ENCODE measurements around the gene CACNA1I. TPM values are rescaled to one million over a fixed set of nuclear protein-coding genes. Genes with fewer than 3 reads are reported as not detected.

CACNA1I gene
- total RNA-seq, 1 donor from 2014 or later, result not detected

GRCh38 chr22:39532215-39533073 is 38.1 kb upstream of the CACNA1I start, which contains the start of gene RPS19BP1:
RPS19BP1 (minus strand) TSS chr22:39532748; CDS start chr22:39532738, 10 bp downstream.
- Histone ChIP-seq H3K4me3 (peak within 1 kb of the TSS; percentile 89 to 95), H3K4me1 (peaks cover 16 to 42% of the 10 kb centered on the region in 2 donors), H3K36me3 (peaks cover 7 to 11% of the 10 kb centered on the region in 2 donors), H3K27me3 (no peaks in the 10 kb centered on the region), H3K27ac (peak within 1 kb of the TSS; percentile 85 to 91), H3K9me3 (no peaks in the 10 kb centered on the region)
- peak; percentile 99 to 100 for DNase-seq (ENCODE audit: low spot score in 2 of 2)
- intact Hi-C loops (cut with DNase I), result loop anchor here (1.0 to 5.0 kb wide), 9 partner anchors 12 to 1970 kb away; partner anchors contain the start of genes ADSL, ATF4, CBX7 and CDC42EP1
- TF ChIP-seq, protein P1, sequence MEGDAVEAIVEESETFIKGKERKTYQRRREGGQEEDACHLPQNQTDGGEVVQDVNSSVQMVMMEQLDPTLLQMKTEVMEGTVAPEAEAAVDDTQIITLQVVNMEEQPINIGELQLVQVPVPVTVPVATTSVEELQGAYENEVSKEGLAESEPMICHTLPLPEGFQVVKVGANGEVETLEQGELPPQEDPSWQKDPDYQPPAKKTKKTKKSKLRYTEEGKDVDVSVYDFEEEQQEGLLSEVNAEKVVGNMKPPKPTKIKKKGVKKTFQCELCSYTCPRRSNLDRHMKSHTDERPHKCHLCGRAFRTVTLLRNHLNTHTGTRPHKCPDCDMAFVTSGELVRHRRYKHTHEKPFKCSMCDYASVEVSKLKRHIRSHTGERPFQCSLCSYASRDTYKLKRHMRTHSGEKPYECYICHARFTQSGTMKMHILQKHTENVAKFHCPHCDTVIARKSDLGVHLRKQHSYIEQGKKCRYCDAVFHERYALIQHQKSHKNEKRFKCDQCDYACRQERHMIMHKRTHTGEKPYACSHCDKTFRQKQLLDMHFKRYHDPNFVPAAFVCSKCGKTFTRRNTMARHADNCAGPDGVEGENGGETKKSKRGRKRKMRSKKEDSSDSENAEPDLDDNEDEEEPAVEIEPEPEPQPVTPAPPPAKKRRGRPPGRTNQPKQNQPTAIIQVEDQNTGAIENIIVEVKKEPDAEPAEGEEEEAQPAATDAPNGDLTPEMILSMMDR (IDR thresholded peaks at IDR 0.05), result peak in 1 of 3 experiments; percentile 9

DNA sequence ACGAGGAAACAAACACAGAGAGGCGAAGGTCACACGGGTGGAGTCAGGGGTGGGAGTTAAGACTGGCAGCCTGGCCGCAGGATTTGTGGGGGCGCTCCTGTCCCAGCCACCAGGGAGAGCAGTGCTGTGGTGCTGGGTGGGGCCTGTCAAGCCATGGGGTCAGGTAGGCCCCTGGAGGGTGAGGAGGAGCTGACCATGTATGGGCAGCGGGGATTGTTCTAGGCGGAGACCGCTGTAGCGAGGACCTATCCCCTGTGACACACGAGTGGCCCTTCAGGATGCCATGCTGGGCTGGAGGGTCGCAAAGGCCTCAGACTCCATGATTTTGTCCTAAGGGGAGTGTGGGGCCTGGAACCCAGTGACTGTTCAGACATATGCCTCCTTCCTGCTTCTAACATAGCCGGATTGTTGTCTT is 36.5 kb upstream of the CACNA1I start:
- Histone ChIP-seq H3K4me3 (no peak overlapping the region), H3K27me3 (no peaks in the 10 kb centered on the region), H3K9me3 (no peaks in the 10 kb centered on the region), H3K4me1 (peaks cover 11 to 30% of the 10 kb centered on the region in 2 donors), H3K36me3 (peaks cover 0 to 11% of the 10 kb centered on the region in 2 donors), H3K27ac (no peak overlapping the region)
- TF ChIP-seq, protein P1 (IDR thresholded peaks at IDR 0.05), result no peak
- intact Hi-C loops (cut with DNase I), result loop anchor here (5.0 kb wide), 7 partner anchors 37 to 1972 kb away; partner anchors contain the start of genes ADSL, CBX7, CDC42EP1 and DMC1
- no peak for DNase-seq (ENCODE audit: low spot score in 2 of 2)

- Histone ChIP-seq H3K27me3 (no peaks in the 10 kb centered on the region), H3K4me1 (peaks cover 7 to 23% of the 10 kb centered on the region in 2 donors), H3K9me3 (no peaks in the 10 kb centered on the region), H3K4me3 (peak overlapping the region in 1 of 2 donors; percentile 27), H3K36me3 (peaks cover 0 to 6% of the 10 kb centered on the region in 2 donors), H3K27ac (no peak overlapping the region)
- peak in 1 of 2 donors; percentile 91 for DNase-seq (ENCODE audit: low spot score in 2 of 2)
- TF ChIP-seq, protein P1 (IDR thresholded peaks at IDR 0.05), result peak; percentile 93 to 94 (median 93)
- intact Hi-C loops (cut with DNase I), result loop anchor here (5.0 kb wide), 9 partner anchors 37 to 1972 kb away; partner anchors contain the start of genes ADSL, CBX7, CDC42EP1 and DMC1
These were observed 35.8 kb upstream of the CACNA1I start for GRCh38 chr22:39534591-39535356.

DNA sequence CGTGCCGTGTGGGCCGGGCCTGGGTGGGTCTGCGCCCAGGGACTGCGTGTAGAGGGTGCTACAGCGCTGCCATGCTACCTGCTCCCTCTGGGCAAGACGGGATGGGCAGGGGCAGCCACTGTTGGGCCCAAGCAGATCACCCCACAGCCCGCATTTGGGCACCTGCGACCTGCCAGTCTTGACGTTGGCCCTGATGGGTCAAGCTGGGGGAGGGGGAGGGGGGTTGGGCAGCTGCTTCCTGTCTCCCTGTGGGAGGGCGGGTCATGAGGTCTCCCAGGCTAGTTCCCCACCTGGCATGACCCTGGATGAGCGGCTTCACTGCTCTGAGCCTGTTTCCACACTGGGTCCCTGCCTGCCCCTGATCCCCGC is 35.2 kb upstream of the CACNA1I start:
- Histone ChIP-seq H3K9me3 (no peaks in the 10 kb centered on the region), H3K27ac (no peak overlapping the region), H3K27me3 (no peaks in the 10 kb centered on the region), H3K36me3 (peaks cover 0 to 1% of the 10 kb centered on the region in 2 donors), H3K4me3 (no peak overlapping the region), H3K4me1 (peaks cover 5 to 19% of the 10 kb centered on the region in 2 donors)
- intact Hi-C loops (cut with DNase I), result loop anchor here (5.0 kb wide), 2 partner anchors 272 to 487 kb away; no protein-coding TSS in a partner anchor
- TF ChIP-seq, protein P1 (IDR thresholded peaks at IDR 0.05), result no peak
- no peak for DNase-seq (ENCODE audit: low spot score in 2 of 2)

DNA sequence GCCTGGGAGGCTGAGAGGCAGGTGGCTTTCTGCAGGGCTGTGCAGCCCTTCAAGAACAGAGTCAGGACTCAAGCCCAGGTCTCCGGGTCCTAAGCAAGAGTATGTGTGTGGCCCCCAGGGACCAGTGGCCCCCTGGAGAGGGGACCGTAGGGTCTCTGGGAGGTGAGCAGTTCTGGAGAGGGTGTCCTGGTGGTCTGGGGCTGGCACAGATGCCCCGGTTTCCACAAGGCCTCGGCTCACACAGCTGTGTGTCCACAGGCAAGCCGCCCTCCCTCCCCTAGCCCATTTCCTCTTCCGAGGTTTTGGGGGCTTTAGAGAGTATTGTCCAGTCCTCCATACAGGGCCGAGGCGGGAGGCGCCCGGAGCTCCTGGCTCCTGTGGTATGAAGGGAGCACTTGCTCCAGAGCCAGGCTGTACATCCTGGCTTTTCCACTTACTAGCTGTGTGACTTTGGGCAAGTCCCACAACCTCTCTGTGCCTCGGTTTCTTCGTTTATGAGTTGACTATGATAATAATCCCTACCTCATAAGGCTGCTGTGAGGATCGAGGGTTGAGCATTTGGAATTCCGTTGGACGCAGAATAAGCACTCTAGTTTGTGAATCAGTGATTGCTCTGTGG is 34.6 kb upstream of the CACNA1I start:
- no peak overlapping the region for H3K4me3 ChIP-seq
- H3K9me3 ChIP-seq, result no peaks in the 10 kb centered on the region
- TF ChIP-seq, protein P1 (IDR thresholded peaks at IDR 0.05), result no peak

More for the DNA sequence above, 34.6 kb upstream of the CACNA1I start:
- DNase-seq (ENCODE audit: low spot score in 2 of 2), result no peak
- intact Hi-C loops (cut with DNase I), result loop anchor here (5.0 kb wide), 2 partner anchors 271 to 486 kb away; no protein-coding TSS in a partner anchor
- Histone ChIP-seq H3K36me3 (no peaks in the 10 kb centered on the region), H3K27me3 (no peaks in the 10 kb centered on the region), H3K27ac (no peak overlapping the region), H3K4me1 (peaks cover 5 to 13% of the 10 kb centered on the region in 2 donors)

All from ascending aorta (tissue), 2 donors.